ENCODE measurements around the gene GLT1D1.

The GLT1D1 gene

DNA sequence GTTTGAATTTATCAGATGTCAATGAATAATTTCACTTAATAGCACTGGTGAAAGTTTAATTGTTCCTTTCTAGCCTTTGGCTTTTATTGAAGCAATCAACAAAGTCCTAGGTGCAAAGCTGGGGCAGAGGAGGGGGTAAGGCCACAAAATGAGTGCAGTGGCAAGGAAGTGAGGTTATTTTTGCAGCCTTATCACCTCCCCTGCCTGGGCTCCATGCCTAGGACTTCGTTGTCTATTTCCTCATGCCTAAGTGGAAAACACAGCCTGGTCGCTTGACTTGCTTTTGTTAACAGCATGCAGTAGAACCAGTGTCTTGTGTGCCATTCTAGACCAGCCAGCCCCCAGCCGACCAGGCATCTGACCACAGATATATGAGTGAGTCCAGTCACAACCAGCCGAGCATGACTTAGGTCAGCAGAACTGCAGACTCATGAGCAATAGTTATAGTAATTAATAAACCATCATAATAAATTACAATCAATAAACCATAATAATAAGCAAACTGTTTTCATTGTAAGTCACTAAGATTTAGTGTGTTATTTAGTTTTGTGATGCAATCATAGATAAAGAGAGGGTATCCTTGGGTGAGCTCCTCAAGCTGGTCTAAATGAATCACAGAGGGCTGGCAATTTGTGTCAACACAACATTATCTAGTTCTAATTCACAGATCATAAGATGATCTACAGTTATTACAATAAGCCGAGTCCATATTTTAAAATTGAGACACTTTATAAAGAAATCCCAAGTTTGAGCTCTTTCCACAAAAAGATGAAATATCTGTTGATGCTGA is 156.8 kb downstream of the GLT1D1 start:
- no peak for DNase-seq

- no peak for DNase-seq
Measured at GRCh38 chr12:129016159-129016558, 162.9 kb downstream of the GLT1D1 start.

- no peak for DNase-seq
Measured at GRCh38 chr12:129025055-129025454, 171.8 kb downstream of the GLT1D1 start.

GRCh38 chr12:129028844-129029243 is 175.6 kb downstream of the GLT1D1 start:
- DNase-seq: no peak
